SK-N-SH (cell line): Measurements from ENCODE around the gene POU6F2. TPM values are rescaled to one million over a fixed set of nuclear protein-coding genes. Genes with fewer than 3 reads are reported as not detected.

ENCODE experiments used
- CTCF ChIA-PET: fragments of 300-600, 350-600 bp; formaldehyde crosslinking; extraction: SDS; loops from one replicate; lab custom pipeline; 2021; lab: Yijun Ruan, JAX
- POLR2A ChIA-PET: fragments of 350-600 bp; sonication (Branson Sonifier 250); formaldehyde crosslinking; extraction: SDS; loops from one replicate; lab custom pipeline; 2020; ENCODE audit warnings: antibody characterized with exemption, inconsistent platforms; lab: Yijun Ruan, JAX
- DNase-seq: peaks from one replicate; pipeline ENCODE4 v3.0.0; 2012
- H2AFZ ChIP-seq: fragments of 200-600 bp; sonication (generic); 2 replicates; pipeline ENCODE4 v1.8.1; 2016; ENCODE audit warnings: antibody characterized with exemption, mild to moderate bottlenecking, low read depth
- H3F3A ChIP-seq: fragments of 200-600 bp; sonication (generic); replicated peaks from 2 replicates; pipeline ENCODE3; 2016; ENCODE audit warnings: antibody characterized with exemption, mild to moderate bottlenecking; ENCODE audit not compliant: insufficient read depth
- H3K27ac ChIP-seq, 2 experiments: fragments of 200-500 bp in 1 of 2; fragments of 200-600 bp in 1 of 2; sonication (Bioruptor generic) in 1 of 2; sonication (generic), shearing (Covaris generic) in 1 of 2; 2 replicates each; pipeline versions ENCODE4 v1.5.1 to v1.6.1; 2014 to 2016; ENCODE audit warnings: low read depth in 2 of 2, inconsistent platforms in 1 of 2, low read length in 1 of 2, mild to moderate bottlenecking in 1 of 2, mixed read lengths in 1 of 2
- H3K27me3 ChIP-seq: fragments of 200-600 bp; sonication (generic), shearing (Covaris generic); 2 replicates; pipeline ENCODE4 v1.6.1; 2016; ENCODE audit warnings: mixed run types; ENCODE audit not compliant: insufficient read depth
- H3K36me3 ChIP-seq, 2 experiments: fragments of 200-500 bp in 1 of 2; fragments of 200-600 bp in 1 of 2; sonication (Bioruptor generic) in 1 of 2; sonication (generic) in 1 of 2; replicated peaks in 1 of 2; 2 replicates each; pipeline versions ENCODE3 to v1.5.1; 2014 to 2016; ENCODE audit warnings: low read length in 1 of 2, mild to moderate bottlenecking in 1 of 2; ENCODE audit not compliant: insufficient read depth in 2 of 2, control insufficient read depth in 1 of 2
- H3K4me1 ChIP-seq, 2 experiments: fragments of 200-500 bp in 1 of 2; fragments of 200-600 bp in 1 of 2; sonication (Bioruptor generic) in 1 of 2; sonication (generic), shearing (Covaris generic) in 1 of 2; 2 replicates each; pipeline versions ENCODE4 v1.5.1 to v1.6.1; 2014 to 2016; ENCODE audit warnings: low read depth in 1 of 2, low read length in 1 of 2, mixed run types in 1 of 2; ENCODE audit not compliant: insufficient read depth in 2 of 2, control insufficient read depth in 1 of 2
- H3K4me2 ChIP-seq: fragments of 200-600 bp; sonication (generic), shearing (Covaris generic); 2 replicates; pipeline ENCODE4 v1.6.1; 2017; ENCODE audit warnings: mixed run types
- H3K4me3 ChIP-seq, 2 experiments: fragments of 200-500 bp in 1 of 2; fragments of 200-600 bp in 1 of 2; sonication (Bioruptor generic) in 1 of 2; sonication (generic), shearing (Covaris generic) in 1 of 2; 2 replicates each; pipeline versions ENCODE4 v1.5.1 to v1.8.1; 2014 to 2016; ENCODE audit warnings: low read depth in 2 of 2, inconsistent platforms in 1 of 2, low read length in 1 of 2, mild to moderate bottlenecking in 1 of 2, mixed read lengths in 1 of 2, moderate library complexity in 1 of 2
- H3K79me2 ChIP-seq: fragments of 200-600 bp; sonication (generic); 2 replicates; pipeline ENCODE4 v1.8.1; 2017; ENCODE audit warnings: mild to moderate bottlenecking; ENCODE audit not compliant: insufficient read depth
- H3K9ac ChIP-seq: fragments of 200-600 bp; sonication (generic); 2 replicates; pipeline ENCODE4 v1.6.1; 2017; ENCODE audit warnings: mixed run types
- H3K9me2 ChIP-seq: fragments of 200-600 bp; sonication (generic); 2 replicates; pipeline ENCODE4 v1.6.1; 2017; ENCODE audit warnings: mixed run types
- H3K9me3 ChIP-seq: fragments of 200-600 bp; sonication (generic); 2 replicates; pipeline ENCODE4 v1.6.1; 2017; ENCODE audit warnings: mixed run types, mild to moderate bottlenecking, moderate library complexity
- H4K20me1 ChIP-seq: fragments of 200-600 bp; sonication (generic); 2 replicates; pipeline ENCODE4 v1.6.1; 2017; ENCODE audit warnings: mild to moderate bottlenecking, mixed run types; ENCODE audit not compliant: insufficient read depth
- CHD2 ChIP-seq: fragments of 150-350 bp; IDR thresholded peaks from 2 replicates; pipeline ENCODE4 v1.6.1; 2018; ENCODE audit warnings: low read length; ENCODE audit not compliant: partially characterized antibody
- ELF1 ChIP-seq: IDR thresholded peaks from 2 replicates; pipeline ENCODE4 v1.4.0; 2012
- EZH2phosphoT487 ChIP-seq: fragments of 200-600 bp; sonication (generic); IDR thresholded peaks from 2 replicates; pipeline ENCODE4 v1.6.1; 2017; ENCODE audit warnings: low read depth, mixed run types, mild to moderate bottlenecking, antibody characterized with exemption, moderate library complexity, borderline replicate concordance
- FOSL2 ChIP-seq: IDR thresholded peaks from 2 replicates; pipeline ENCODE4 v1.4.0; 2012; ENCODE audit warnings: low read depth, mild to moderate bottlenecking, moderate library complexity, borderline replicate concordance
- FOXM1 ChIP-seq: IDR thresholded peaks from 2 replicates; pipeline ENCODE4 v1.4.0; 2012; ENCODE audit warnings: low read depth, mild to moderate bottlenecking
- IRF3 ChIP-seq: fragments of 150-350 bp; IDR thresholded peaks from 2 replicates; pipeline ENCODE4 v1.6.1; 2016; ENCODE audit warnings: mild to moderate bottlenecking, low read depth, low read length
- JUND ChIP-seq: IDR thresholded peaks from 2 replicates; pipeline ENCODE4 v1.4.0; 2012
- MXI1 ChIP-seq: IDR thresholded peaks from 2 replicates; pipeline ENCODE4 v1.6.1; 2012; ENCODE audit warnings: mild to moderate bottlenecking, low read depth, low read length, improper control_type of control experiment
- NFIC ChIP-seq: IDR thresholded peaks from 2 replicates; pipeline ENCODE4 v1.4.0; 2012; ENCODE audit warnings: borderline replicate concordance
- NRF1 ChIP-seq: IDR thresholded peaks from 2 replicates; pipeline ENCODE4 v1.6.1; 2012; ENCODE audit warnings: low read depth, mild to moderate bottlenecking, low read length
- RCOR1 ChIP-seq: fragments of 150-350 bp; IDR thresholded peaks from 2 replicates; pipeline ENCODE4 v1.6.1; 2017; ENCODE audit warnings: antibody characterized with exemption, low read length
- REST ChIP-seq: IDR thresholded peaks from 2 replicates; pipeline ENCODE4 v1.6.1; 2012; ENCODE audit warnings: mild to moderate bottlenecking, low read depth, low read length, moderate library complexity
- RFX5 ChIP-seq: IDR thresholded peaks from 2 replicates; pipeline ENCODE4 v1.6.1; 2012; ENCODE audit warnings: mild to moderate bottlenecking, improper control_type of control experiment, low read length
- RXRA ChIP-seq: IDR thresholded peaks from 2 replicates; pipeline ENCODE4 v1.4.0; 2012; ENCODE audit warnings: low read depth, mild to moderate bottlenecking, borderline replicate concordance
- TAF1 ChIP-seq: IDR thresholded peaks from 2 replicates; pipeline ENCODE4 v1.6.1; 2012; ENCODE audit warnings: low read depth, mild to moderate bottlenecking, low read length, moderate library complexity, borderline replicate concordance
- TCF12 ChIP-seq: IDR thresholded peaks from 2 replicates; pipeline ENCODE4 v1.4.0; 2012
- TEAD4 ChIP-seq: IDR thresholded peaks from 2 replicates; pipeline ENCODE4 v1.4.0; 2012; ENCODE audit warnings: mild to moderate bottlenecking, borderline replicate concordance; ENCODE audit not compliant: insufficient read depth
- USF1 ChIP-seq: IDR thresholded peaks from 2 replicates; pipeline ENCODE4 v1.4.0; 2012; ENCODE audit warnings: low read depth, borderline replicate concordance
- USF2 ChIP-seq: fragments of 150-350 bp; IDR thresholded peaks from 2 replicates; pipeline ENCODE4 v1.6.1; 2017; ENCODE audit warnings: antibody characterized with exemption, low read length, low read depth, borderline replicate concordance
- YY1 ChIP-seq: IDR thresholded peaks from 2 replicates; pipeline ENCODE4 v1.4.0; 2012; ENCODE audit warnings: low read depth, mild to moderate bottlenecking
- WGBS: methylation state at CpG from one replicate; pipeline ENCODE4 v1.1.6; 2017; ENCODE audit warnings: low lambda C conversion rate; 5-methylcytosine and 5-hydroxymethylcytosine counted together
- polyA plus RNA-seq, 3 experiments: library from polyadenylated mRNA; depleted of rRNA; stranded (reverse); fragments of >200 nt; gene quantifications; 2 replicates each; pipeline ENCODE4 v1.2.3, GENCODE V29; 2012

The POU6F2 gene
- polyA plus RNA-seq, 1 of the 3 experiments (the other 2 are of a cell fraction), result under 0.01 TPM

GRCh38 chr7:39249635-39250152 is 272.0 kb downstream of the POU6F2 start (continued):
- TF ChIP-seq REST (no peak), USF2 (no peak), TEAD4 (no peak), RFX5 (no peak), RCOR1 (no peak), YY1 (no peak), NRF1 (no peak)

- no peaks in the 10 kb centered on the region for H3K79me2 ChIP-seq
- 4% methylated on average over 4 of the region's 4 CpGs for WGBS
- H2AFZ ChIP-seq, result no peak overlapping the region
- H3K9me3 ChIP-seq, result no peaks in the 10 kb centered on the region
- H3K27ac ChIP-seq, result no peak overlapping the region
- no peaks in the 10 kb centered on the region for H3K9me2 ChIP-seq
- H3K36me3 ChIP-seq, result no peaks in the 10 kb centered on the region
- no peaks in the 10 kb centered on the region for H4K20me1 ChIP-seq
- POLR2A ChIA-PET, result no interaction called here
- H3K9ac ChIP-seq, result no peak overlapping the region
- CTCF ChIA-PET, result interaction anchor here (0.8 to 1.3 kb wide), 2 partner anchors 12 to 457 kb away, joined by 3 read pairs; no protein-coding TSS in a partner anchor
- H3K4me1 ChIP-seq, result no peaks in the 10 kb centered on the region
- DNase-seq, result no peak
- peaks cover 21% of the 10 kb centered on the region for H3K27me3 ChIP-seq
- TF ChIP-seq TAF1, result no peak
- no peak for TF ChIP-seq NFIC
- no peak for TF ChIP-seq RCOR1
- TF ChIP-seq IRF3, result no peak
- TF ChIP-seq FOSL2, result no peak
- TF ChIP-seq FOXM1, result no peak
- no peak for TF ChIP-seq CHD2
- no peak for TF ChIP-seq NRF1
- TF ChIP-seq USF1, result no peak
- TF ChIP-seq RXRA, result no peak
- TF ChIP-seq ELF1, result no peak
- no peak for TF ChIP-seq JUND
- TF ChIP-seq TCF12, result no peak
- TF ChIP-seq EZH2phosphoT487, result no peak
- TF ChIP-seq MXI1, result no peak
- no peak for TF ChIP-seq TEAD4
- TF ChIP-seq YY1, result no peak
- H3K4me2 ChIP-seq, result peak overlapping the region; percentile 19; the same call in 1 of the 2 replicates
- H3K4me3 ChIP-seq, result no peak overlapping the region
- H3F3A ChIP-seq, result no peaks in the 10 kb centered on the region
Measured at GRCh38 chr7:39252916-39253315, 275.2 kb downstream of the POU6F2 start.
